Left ventricle myocardium inferior (tissue), 1 donor: Measurements from ENCODE around the gene KIAA1328. TPM values are rescaled to one million over a fixed set of nuclear protein-coding genes. Genes with fewer than 3 reads are reported as not detected.

Source experiments
- DNase-seq: peaks from one replicate; pipeline ENCODE4 v3.0.0-alpha.2; 2020
- H3K27ac ChIP-seq: fragments of 200-600 bp; replicated peaks from 2 replicates; pipeline ENCODE4 v1.8.0; 2021
- H3K27me3 ChIP-seq: fragments of 200-600 bp; 2 replicates; pipeline ENCODE4 v1.8.0; 2021; ENCODE audit warnings: low read depth
- H3K36me3 ChIP-seq: fragments of 200-600 bp; 2 replicates; pipeline ENCODE4 v1.8.0; 2021
- H3K4me1 ChIP-seq: fragments of 200-600 bp; 2 replicates; pipeline ENCODE4 v1.8.0; 2021
- H3K4me3 ChIP-seq: fragments of 200-600 bp; 2 replicates; pipeline ENCODE4 v1.8.0; 2021; ENCODE audit warnings: mild to moderate bottlenecking, moderate library complexity
- H3K9me3 ChIP-seq: fragments of 200-600 bp; replicated peaks from 2 replicates; pipeline ENCODE4 v1.8.0; 2021
- intact Hi-C: fragments of 100-400 bp; cut with micrococcal nuclease; formaldehyde crosslinking; loops from one replicate; pipeline ENCODE4 v1.11.0; 2022
- total RNA-seq: library from RNA; stranded (reverse); fragmentation: NEBNext Ultra II Directional; extraction: Animal tissue kit (Norgen Biotek cat#: 25700); gene quantifications from one replicate; pipeline ENCODE4 v1.2.1, GENCODE V29; 2021
- TF ChIP-seq, protein P1 (sequence below): fragments of 200-600 bp; IDR thresholded peaks from 2 replicates; pipeline ENCODE4 v1.8.0; 2021; ENCODE audit warnings: antibody characterized with exemption, mild to moderate bottlenecking, borderline replicate concordance
- donor health status: DM: no; HTN: yes; CAD: no; lungs with severe emphysema.

Gene KIAA1328
- total RNA-seq, 1 donor from 2014 or later: 4.0 TPM

DNA sequence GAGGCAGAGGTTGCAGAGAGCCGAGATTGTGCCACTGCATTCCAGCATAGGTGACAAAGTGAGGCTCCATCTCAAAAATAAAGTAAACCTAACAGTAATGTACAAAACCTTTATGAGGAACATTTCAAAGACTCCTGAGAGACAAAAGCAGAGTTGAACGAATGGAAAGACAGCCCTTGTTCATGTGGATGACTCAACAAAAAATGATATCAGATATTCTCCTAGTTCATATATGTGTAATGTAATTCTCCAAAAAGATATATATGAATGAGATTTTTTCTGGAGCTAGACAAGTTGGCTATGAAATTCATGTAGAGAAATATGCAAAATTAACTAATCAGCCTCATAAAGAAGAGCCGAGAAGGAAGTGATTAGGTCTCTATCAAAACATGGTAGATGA lies 61.7 kb downstream of the KIAA1328 start:
- H3K27me3 ChIP-seq: no peaks in the 10 kb centered on the region
- H3K4me3 ChIP-seq: no peak overlapping the region
- DNase-seq: no peak
- TF ChIP-seq, protein P1, sequence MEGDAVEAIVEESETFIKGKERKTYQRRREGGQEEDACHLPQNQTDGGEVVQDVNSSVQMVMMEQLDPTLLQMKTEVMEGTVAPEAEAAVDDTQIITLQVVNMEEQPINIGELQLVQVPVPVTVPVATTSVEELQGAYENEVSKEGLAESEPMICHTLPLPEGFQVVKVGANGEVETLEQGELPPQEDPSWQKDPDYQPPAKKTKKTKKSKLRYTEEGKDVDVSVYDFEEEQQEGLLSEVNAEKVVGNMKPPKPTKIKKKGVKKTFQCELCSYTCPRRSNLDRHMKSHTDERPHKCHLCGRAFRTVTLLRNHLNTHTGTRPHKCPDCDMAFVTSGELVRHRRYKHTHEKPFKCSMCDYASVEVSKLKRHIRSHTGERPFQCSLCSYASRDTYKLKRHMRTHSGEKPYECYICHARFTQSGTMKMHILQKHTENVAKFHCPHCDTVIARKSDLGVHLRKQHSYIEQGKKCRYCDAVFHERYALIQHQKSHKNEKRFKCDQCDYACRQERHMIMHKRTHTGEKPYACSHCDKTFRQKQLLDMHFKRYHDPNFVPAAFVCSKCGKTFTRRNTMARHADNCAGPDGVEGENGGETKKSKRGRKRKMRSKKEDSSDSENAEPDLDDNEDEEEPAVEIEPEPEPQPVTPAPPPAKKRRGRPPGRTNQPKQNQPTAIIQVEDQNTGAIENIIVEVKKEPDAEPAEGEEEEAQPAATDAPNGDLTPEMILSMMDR: no peak
- intact Hi-C loops: no loop called here
- no peak overlapping the region for H3K27ac ChIP-seq
- peaks cover 29% of the 10 kb centered on the region for H3K4me1 ChIP-seq
- peaks cover 4% of the 10 kb centered on the region for H3K36me3 ChIP-seq
- no peaks in the 10 kb centered on the region for H3K9me3 ChIP-seq

DNA sequence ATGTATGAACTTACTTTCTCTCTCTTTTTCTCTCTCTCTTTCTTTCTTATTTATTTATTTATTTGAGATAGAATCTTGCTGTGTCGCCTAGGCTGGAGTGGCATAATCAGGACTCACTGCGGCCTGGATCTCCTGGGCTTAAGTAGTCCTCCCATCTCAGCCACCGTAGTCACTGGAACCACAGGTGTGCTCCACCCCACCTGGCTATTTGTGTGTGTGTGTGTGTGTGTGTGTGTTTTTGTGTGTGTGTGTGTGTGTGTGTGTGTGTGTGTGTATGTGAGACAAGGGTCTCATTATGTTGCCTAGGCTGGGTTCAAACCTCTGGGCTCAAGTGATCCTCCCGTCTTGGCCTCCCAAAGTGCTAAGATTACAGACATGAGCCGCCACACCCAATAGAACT lies 64.3 kb downstream of the KIAA1328 start:
- DNase-seq: no peak
- Histone ChIP-seq H3K27me3 (no peaks in the 10 kb centered on the region), H3K36me3 (no peaks in the 10 kb centered on the region), H3K9me3 (no peaks in the 10 kb centered on the region), H3K27ac (no peak overlapping the region), H3K4me1 (peaks cover 18% of the 10 kb centered on the region), H3K4me3 (no peak overlapping the region)
- intact Hi-C loops: no loop called here
- TF ChIP-seq, protein P1: no peak

DNA sequence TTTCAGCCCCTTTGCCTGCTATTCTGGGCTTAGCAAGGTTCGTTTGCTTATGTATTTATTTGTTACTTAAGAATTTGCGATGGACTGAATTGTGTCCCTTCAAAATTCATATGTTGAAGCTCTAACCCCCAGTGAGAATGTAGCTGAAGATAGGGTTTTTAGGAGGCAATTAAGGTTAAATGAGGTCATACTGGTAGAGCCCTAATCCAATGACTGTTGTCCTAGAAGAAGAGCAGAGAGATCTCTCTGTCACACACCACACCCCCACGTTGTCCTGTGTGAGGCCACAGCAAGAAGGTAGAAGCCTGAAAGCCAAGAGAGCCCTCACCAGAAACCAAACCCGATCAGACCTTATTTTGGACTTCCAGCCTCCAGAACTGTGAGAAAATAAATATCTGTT lies 66.7 kb downstream of the KIAA1328 start:
- H3K27me3 ChIP-seq: no peaks in the 10 kb centered on the region
- DNase-seq: no peak
- H3K4me1 ChIP-seq: no peaks in the 10 kb centered on the region
- H3K27ac ChIP-seq: no peak overlapping the region
- TF ChIP-seq, protein P1: no peak
- intact Hi-C loops: no loop called here
- peaks cover 10% of the 10 kb centered on the region for H3K9me3 ChIP-seq
- H3K36me3 ChIP-seq: peaks cover 4% of the 10 kb centered on the region
- H3K4me3 ChIP-seq: no peak overlapping the region

DNA sequence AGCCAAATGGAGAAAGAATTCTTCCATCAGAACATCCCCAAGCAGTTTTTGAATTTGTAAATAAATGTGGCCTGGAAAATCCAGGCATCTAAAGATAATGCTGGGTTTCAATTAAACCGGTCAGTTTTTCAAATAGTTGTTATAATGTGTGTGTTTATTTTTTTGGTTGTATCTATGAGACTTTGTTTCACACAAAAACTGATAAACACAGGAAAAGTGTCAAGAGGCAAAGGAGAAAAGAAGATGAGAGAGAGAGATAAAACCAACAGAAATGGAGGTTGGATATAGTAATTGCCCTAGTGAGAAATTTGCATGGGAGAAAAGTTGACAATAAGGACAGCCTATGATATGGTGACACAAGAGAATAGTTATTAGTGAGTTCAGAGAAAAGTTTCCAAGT lies 68.3 kb downstream of the KIAA1328 start:
- intact Hi-C loops: no loop called here
- Histone ChIP-seq H3K27me3 (no peaks in the 10 kb centered on the region), H3K36me3 (peaks cover 4% of the 10 kb centered on the region), H3K4me3 (no peak overlapping the region), H3K4me1 (no peaks in the 10 kb centered on the region), H3K9me3 (peaks cover 10% of the 10 kb centered on the region), H3K27ac (no peak overlapping the region)
- no peak for DNase-seq
- TF ChIP-seq, protein P1: no peak

DNA sequence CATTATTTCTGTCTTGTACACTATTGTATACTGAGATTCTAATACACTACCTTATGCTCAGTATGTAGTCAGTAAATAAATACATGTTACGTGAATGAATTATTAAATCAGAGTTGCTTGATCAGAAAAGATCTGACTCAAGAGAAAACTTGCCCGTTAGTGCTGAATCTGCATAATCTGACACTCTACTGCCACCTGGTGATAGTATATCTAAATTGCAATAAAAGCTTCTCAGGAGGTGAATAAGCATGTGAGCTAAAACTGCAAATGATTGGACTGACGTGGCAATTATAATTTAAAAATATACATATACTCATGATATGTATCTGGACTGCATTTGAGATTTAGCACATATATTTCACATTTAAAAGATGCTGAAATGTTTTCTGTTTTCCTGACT lies 70.4 kb downstream of the KIAA1328 start:
- peaks cover 10% of the 10 kb centered on the region for H3K9me3 ChIP-seq
- H3K27ac ChIP-seq: no peak overlapping the region

More for the DNA sequence above, 70.4 kb downstream of the KIAA1328 start:
- Histone ChIP-seq H3K4me1 (no peaks in the 10 kb centered on the region), H3K27me3 (no peaks in the 10 kb centered on the region), H3K4me3 (no peak overlapping the region), H3K36me3 (peaks cover 4% of the 10 kb centered on the region)
- intact Hi-C loops: no loop called here
- TF ChIP-seq, protein P1: no peak
- DNase-seq: no peak
